Measurements from ENCODE around the gene CASKIN2.

CASKIN2 gene

GRCh38 chr17:75498039-75498725 lies 17.2 kb downstream of the CASKIN2 start:
- no peak for DNase-seq (ENCODE audit: low read depth)
- H3K4me3 ChIP-seq (ENCODE audit: control insufficient read depth, low read depth, low read length), result no peak overlapping the region
- TF ChIP-seq CTCF (conservative IDR thresholded peaks at IDR 0.05; ENCODE audit: control insufficient read depth, insufficient read depth, low read depth, low read length), result no peak

GRCh38 chr17:75496005-75496404 lies 19.3 kb downstream of the CASKIN2 start:
- DNase-seq (ENCODE audit: low read depth), result no peak
- TF ChIP-seq CTCF (conservative IDR thresholded peaks at IDR 0.05; ENCODE audit: control insufficient read depth, insufficient read depth, low read depth, low read length), result no peak
- no peak overlapping the region for H3K4me3 ChIP-seq (ENCODE audit: control insufficient read depth, low read depth, low read length)

DNA sequence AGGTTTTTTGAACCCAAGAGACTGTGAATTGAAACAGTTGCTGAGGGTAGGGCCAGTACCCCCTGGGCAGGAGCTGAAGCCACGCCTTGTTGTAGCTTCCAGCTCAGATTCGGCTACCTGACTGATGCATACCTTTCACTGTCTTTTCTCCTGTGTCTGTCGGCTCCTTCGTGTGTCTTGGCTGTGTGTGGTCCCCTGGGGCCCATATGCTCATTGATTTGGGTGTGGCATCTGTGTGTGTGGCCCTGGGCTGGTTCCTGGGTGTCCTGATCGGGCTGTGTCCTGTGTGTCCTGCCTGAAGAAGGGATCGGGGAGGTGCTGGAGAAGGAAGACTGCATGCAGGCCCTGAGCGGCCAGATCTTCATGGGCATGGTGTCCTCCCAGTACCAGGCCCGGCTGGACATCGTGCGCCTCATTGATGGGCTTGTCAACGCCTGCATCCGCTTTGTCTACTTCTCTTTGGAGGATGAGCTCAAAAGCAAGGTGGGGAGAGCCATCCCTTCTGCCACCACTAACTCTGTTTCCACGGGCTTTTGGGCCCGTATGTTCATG lies 20.9 kb downstream of the CASKIN2 start:
- no peak for TF ChIP-seq CTCF (conservative IDR thresholded peaks at IDR 0.05; ENCODE audit: control insufficient read depth, insufficient read depth, low read depth, low read length)
- no peak for DNase-seq (ENCODE audit: low read depth)
- H3K4me3 ChIP-seq (ENCODE audit: control insufficient read depth, low read depth, low read length), result no peak overlapping the region

DNA sequence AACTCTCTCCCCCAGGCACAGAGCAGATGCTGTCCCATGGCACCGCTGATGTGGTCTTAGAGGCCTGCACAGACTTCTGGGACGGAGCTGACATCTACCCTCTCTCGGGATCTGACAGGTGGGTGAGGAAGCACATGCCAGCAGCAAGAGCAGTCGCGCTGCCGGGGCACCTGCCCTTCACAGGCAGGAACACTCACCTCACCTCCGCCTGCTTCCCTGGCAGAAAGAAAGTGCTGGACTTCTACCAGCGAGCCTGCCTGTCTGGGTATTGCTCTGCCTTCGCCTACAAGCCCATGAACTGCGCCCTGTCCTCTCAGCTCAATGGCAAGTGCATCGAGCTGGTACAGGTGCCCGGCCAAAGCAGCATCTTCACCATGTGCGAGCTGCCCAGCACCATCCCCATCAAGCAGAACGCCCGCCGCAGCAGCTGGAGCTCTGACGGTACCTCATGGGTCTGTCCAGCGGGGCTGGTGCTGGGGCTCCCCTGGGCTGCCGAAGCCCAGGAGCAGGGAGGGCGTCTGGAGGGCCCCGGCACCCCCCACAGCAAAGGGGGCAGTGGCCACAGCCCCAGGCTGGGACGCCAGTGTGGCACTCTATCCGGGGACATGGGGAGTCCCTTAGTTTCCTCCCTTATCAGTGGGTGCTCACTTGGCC lies 21.7 kb downstream of the CASKIN2 start:
- no peak overlapping the region for H3K4me3 ChIP-seq (ENCODE audit: control insufficient read depth, low read depth, low read length)
- no peak for TF ChIP-seq CTCF (conservative IDR thresholded peaks at IDR 0.05; ENCODE audit: control insufficient read depth, insufficient read depth, low read depth, low read length)
- no peak for DNase-seq (ENCODE audit: low read depth)

GRCh38 chr17:75492555-75493168 lies 22.7 kb downstream of the CASKIN2 start:
- H3K4me3 ChIP-seq (ENCODE audit: control insufficient read depth, low read depth, low read length), result no peak overlapping the region
- no peak for DNase-seq (ENCODE audit: low read depth)
- no peak for TF ChIP-seq CTCF (conservative IDR thresholded peaks at IDR 0.05; ENCODE audit: control insufficient read depth, insufficient read depth, low read depth, low read length)

- no peak for DNase-seq (ENCODE audit: low read depth)
- H3K4me3 ChIP-seq (ENCODE audit: control insufficient read depth, low read depth, low read length), result no peak overlapping the region
- TF ChIP-seq CTCF (conservative IDR thresholded peaks at IDR 0.05; ENCODE audit: control insufficient read depth, insufficient read depth, low read depth, low read length), result no peak
These were observed 23.7 kb downstream of the CASKIN2 start for GRCh38 chr17:75491680-75492079.
